Heart left ventricle (tissue), 13 donors: ENCODE data around the gene CDH23.

Experiments used
- POLR2A ChIP-seq, 2 donors: fragments of 450-650 bp; IDR thresholded peaks; one replicate each; pipeline ENCODE4 v1.6.1; 2017; ENCODE audit warnings: antibody characterized with exemption in 2 of 2, mild to moderate bottlenecking in 2 of 2, moderate library complexity in 2 of 2
- TF ChIP-seq, protein P1 (sequence below), 12 donors: fragments of 200-600 bp; sonication (generic) in 4 of 12; IDR thresholded peaks; one replicate each; pipeline versions ENCODE4 v1.5.0 to v1.8.0; 2018 to 2022; ENCODE audit warnings: antibody characterized with exemption in 12 of 12, mild to moderate bottlenecking in 5 of 12
- donor health status: ischemic (EF 13 %, LVEDD 7.1; RV severe dilation, severe dysfunction).
- donor health status: DM: no; HTN: yes; CAD: no.
- donor health status: DM: no; HTN: no; CAD: no.
- donor health status: ischemic (EF 25% LVEDD 6.9; RV normal size, moderate dysfunction).
- donor health status: ischemic (EF 25% LVEDD 5.7; RV mildly dilated, moderate dysfunction).
- donor health status: ischemic (EF 35%, LVEDD 5.7; RV mildly dilated, moderate dysfunction).
- donor health status: nonischemic (EF 11% LVEDD 7.7; RV severe dilation, severe dysfunction).
- donor health status: DM: yes; HTN: yes; CAD: no.
- donor health status: PGD.
- donor health status: ischemic (EF 29% LVEDD 5.4; RV normal size, mild dysfunction).
- donor health status: nonischemic (EF 23%, LVEDD 6.1; RV moderate dilation, normal function).

DNA sequence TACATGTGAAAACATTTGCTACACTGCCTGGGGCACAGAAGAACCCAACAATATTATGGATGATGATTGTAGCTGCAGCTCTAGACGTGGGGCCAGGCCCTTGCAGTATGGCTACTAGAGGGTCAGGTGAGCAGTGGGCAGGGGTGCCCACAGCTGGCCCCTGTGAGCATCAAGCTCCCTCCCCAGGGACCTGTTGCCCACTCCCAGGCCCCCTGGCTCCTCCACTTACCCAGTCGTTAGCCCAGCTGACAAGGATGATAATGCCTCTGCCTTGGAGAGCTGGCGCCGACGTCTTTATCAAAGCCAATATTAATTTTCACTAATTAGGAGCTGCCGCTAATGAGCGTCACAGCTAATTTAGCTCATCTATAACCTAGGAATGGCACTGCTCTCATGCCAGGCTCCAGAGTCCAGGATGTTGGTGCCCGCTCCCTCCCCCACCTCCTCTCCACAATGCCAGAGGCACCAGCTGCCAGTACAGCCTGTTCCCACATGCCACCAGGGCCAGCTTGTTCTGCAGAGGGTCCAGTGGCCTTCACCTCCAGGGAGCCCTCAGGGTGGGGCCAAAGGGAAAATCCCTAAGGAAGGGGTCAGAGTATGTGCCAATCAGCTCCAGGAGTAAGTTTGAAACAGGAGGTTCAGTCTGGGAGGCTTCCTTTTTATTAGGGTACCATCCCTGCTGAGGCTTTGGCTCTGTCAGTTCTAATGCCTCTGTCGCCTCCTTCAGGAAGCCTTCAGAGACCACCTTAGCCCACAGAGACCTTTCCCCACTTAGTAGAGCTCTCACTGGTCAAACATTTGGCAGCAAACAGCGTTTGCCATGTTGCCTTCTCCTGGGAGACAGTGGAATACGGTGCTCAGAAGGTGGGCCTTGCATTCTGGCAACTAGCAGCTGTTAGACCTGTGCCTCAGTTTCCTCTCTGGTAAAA, 77.2 kb downstream of the CDH23 start:
- TF ChIP-seq, protein P1, sequence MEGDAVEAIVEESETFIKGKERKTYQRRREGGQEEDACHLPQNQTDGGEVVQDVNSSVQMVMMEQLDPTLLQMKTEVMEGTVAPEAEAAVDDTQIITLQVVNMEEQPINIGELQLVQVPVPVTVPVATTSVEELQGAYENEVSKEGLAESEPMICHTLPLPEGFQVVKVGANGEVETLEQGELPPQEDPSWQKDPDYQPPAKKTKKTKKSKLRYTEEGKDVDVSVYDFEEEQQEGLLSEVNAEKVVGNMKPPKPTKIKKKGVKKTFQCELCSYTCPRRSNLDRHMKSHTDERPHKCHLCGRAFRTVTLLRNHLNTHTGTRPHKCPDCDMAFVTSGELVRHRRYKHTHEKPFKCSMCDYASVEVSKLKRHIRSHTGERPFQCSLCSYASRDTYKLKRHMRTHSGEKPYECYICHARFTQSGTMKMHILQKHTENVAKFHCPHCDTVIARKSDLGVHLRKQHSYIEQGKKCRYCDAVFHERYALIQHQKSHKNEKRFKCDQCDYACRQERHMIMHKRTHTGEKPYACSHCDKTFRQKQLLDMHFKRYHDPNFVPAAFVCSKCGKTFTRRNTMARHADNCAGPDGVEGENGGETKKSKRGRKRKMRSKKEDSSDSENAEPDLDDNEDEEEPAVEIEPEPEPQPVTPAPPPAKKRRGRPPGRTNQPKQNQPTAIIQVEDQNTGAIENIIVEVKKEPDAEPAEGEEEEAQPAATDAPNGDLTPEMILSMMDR (IDR thresholded peaks at IDR 0.05), result no peak
- no peak for TF ChIP-seq POLR2A (IDR thresholded peaks at IDR 0.05)
